Trophoblast cell (in vitro differentiated cells and primary cell): ENCODE data around the gene SBSN.

Experiments
- DNase-seq, 2 donors: peaks; one replicate each; pipeline ENCODE4 v3.0.0-alpha.2; 2016
- H2AFZ ChIP-seq: 2 replicates; pipeline ENCODE4 v1.6.1; 2013; ENCODE audit warnings: low read length, moderate library complexity, mild to moderate bottlenecking; ENCODE audit not compliant: insufficient read depth, poor library complexity
- H2AK5ac ChIP-seq: 2 replicates; pipeline ENCODE4 v1.6.1; 2013; ENCODE audit warnings: mild to moderate bottlenecking, low read length
- H2BK120ac ChIP-seq: 2 replicates; pipeline ENCODE4 v1.6.1; 2013; ENCODE audit warnings: low read length, mild to moderate bottlenecking, moderate library complexity; ENCODE audit not compliant: insufficient read depth, poor library complexity
- H2BK12ac ChIP-seq: 2 replicates; pipeline ENCODE4 v1.6.1; 2013; ENCODE audit warnings: mild to moderate bottlenecking, low read length, moderate library complexity
- H2BK5ac ChIP-seq: 2 replicates; pipeline ENCODE4 v1.6.1; 2013; ENCODE audit warnings: low read length, low read depth, moderate library complexity, mild to moderate bottlenecking; ENCODE audit not compliant: poor library complexity
- H3K14ac ChIP-seq: 2 replicates; pipeline ENCODE4 v1.6.1; 2013; ENCODE audit warnings: mild to moderate bottlenecking, low read length
- H3K18ac ChIP-seq: 2 replicates; pipeline ENCODE4 v1.6.1; 2013; ENCODE audit warnings: mild to moderate bottlenecking, low read length
- H3K23ac ChIP-seq: 2 replicates; pipeline ENCODE4 v1.6.1; 2013; ENCODE audit warnings: low read length
- H3K27ac ChIP-seq: 2 replicates; pipeline ENCODE4 v1.5.1; 2013; ENCODE audit warnings: low read depth, mild to moderate bottlenecking, inconsistent platforms, low read length, moderate library complexity
- H3K27me3 ChIP-seq: 2 replicates; pipeline ENCODE4 v1.6.1; 2013; ENCODE audit warnings: inconsistent platforms, mild to moderate bottlenecking, low read length, moderate library complexity; ENCODE audit not compliant: insufficient read depth
- H3K36me3 ChIP-seq, 2 experiments: 1 replicate in 1 of 2; 2 replicates in 1 of 2; pipeline ENCODE4 v1.6.1; 2013; ENCODE audit warnings: low read length in 2 of 2, mild to moderate bottlenecking in 2 of 2, moderate library complexity in 1 of 2; ENCODE audit not compliant: insufficient read depth in 2 of 2, control insufficient read depth in 1 of 2
- H3K4ac ChIP-seq: 2 replicates; pipeline ENCODE4 v1.6.1; 2013; ENCODE audit warnings: low read depth, mild to moderate bottlenecking, low read length, moderate library complexity
- H3K4me1 ChIP-seq, 2 experiments: 1 replicate in 1 of 2; 2 replicates in 1 of 2; pipeline ENCODE4 v1.6.1; 2013; ENCODE audit warnings: low read length in 2 of 2, mild to moderate bottlenecking in 2 of 2, moderate library complexity in 1 of 2; ENCODE audit not compliant: insufficient read depth in 2 of 2, control insufficient read depth in 1 of 2
- H3K4me2 ChIP-seq: 2 replicates; pipeline ENCODE4 v1.6.1; 2013; ENCODE audit warnings: inconsistent platforms, mild to moderate bottlenecking, low read length, moderate library complexity
- H3K4me3 ChIP-seq: 2 replicates; pipeline ENCODE4 v1.5.1; 2013; ENCODE audit warnings: mild to moderate bottlenecking, low read depth, low read length, inconsistent platforms
- H3K79me1 ChIP-seq: one replicate; pipeline ENCODE4 v1.6.1; 2013; ENCODE audit warnings: low read length
- H3K79me2 ChIP-seq: 2 replicates; pipeline ENCODE4 v1.6.1; 2013; ENCODE audit warnings: low read length, mild to moderate bottlenecking; ENCODE audit not compliant: control insufficient read depth, insufficient read depth, poor library complexity
- H3K9ac ChIP-seq: 2 replicates; pipeline ENCODE4 v1.6.1; 2013; ENCODE audit warnings: mild to moderate bottlenecking, low read length
- H3K9me3 ChIP-seq: 2 replicates; pipeline ENCODE4 v1.6.1; 2013; ENCODE audit warnings: low read depth, mild to moderate bottlenecking, control low read depth, inconsistent platforms, low read length; ENCODE audit not compliant: insufficient read depth
- H4K12ac ChIP-seq: 2 replicates; pipeline ENCODE4 v1.6.1; 2013; ENCODE audit warnings: low read depth, mild to moderate bottlenecking, low read length, moderate library complexity
- H4K8ac ChIP-seq: 2 replicates; pipeline ENCODE4 v1.6.1; 2013; ENCODE audit warnings: low read depth, mild to moderate bottlenecking, low read length, moderate library complexity
- H4K91ac ChIP-seq: one replicate; pipeline ENCODE4 v1.6.1; 2013; ENCODE audit warnings: low read depth, mild to moderate bottlenecking, low read length, moderate library complexity
- WGBS: extraction: QIAGEN DNeasy Blood & Tissue Kit; methylation state at CpG from one replicate; pipeline ENCODE4 v1.1.7; 2013; ENCODE audit warnings: missing lambda C conversion rate; ENCODE audit not compliant: insufficient read length, insufficient coverage; ENCODE audit errors: extremely low coverage; 5-methylcytosine and 5-hydroxymethylcytosine counted together

Gene SBSN

DNA sequence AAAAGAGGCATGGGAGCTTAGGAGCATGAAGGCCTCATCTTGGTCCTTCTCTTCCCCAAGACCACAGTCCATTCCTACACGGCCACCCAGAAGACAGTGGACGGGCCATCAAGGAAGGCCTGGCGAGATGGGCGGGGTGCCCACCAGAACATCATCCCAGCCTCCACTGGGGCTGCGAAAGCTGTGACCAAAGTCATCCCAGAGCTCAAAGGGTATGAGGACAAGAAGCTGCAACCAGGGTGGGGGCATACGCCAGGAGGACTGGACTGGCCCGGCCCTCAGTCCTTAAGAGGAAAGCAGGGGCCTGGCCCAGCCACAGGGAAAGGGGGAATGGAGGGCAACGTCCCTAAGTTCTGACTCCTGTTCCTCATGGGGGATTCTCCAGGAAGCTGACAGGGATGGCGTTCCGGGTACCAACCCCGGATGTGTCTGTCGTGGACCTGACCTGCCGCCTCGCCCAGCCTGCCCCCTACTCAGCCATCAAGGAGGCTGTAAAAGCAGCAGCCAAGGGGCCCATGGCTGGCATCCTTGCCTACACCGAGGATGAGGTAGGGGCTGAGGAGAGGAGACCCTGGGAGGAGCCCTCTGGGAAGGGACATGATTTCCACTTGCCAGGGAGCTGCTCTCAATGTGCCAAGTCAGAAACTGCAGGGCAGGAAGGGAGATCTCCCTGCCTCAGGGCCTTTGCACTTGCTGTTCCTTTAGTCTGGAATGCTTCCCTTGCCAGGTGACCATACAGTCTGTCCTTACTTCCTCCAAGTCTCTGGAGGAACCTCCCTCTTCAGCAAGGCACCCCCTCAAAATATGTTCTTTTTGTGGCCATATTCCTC, 15.4 kb upstream of the SBSN start:
- peaks cover 7% of the 10 kb centered on the region for H3K79me2 ChIP-seq
- DNase-seq: no peak
- no CpG with 5 or more reads among the region's 15 CpGs for WGBS
- H2BK120ac ChIP-seq: no peak overlapping the region
- no peak overlapping the region for H3K4me2 ChIP-seq
- H3K27me3 ChIP-seq: no peaks in the 10 kb centered on the region
- H2BK5ac ChIP-seq: no peak overlapping the region
- H3K4ac ChIP-seq: no peak overlapping the region
- no peak overlapping the region for H3K4me3 ChIP-seq
- H2BK12ac ChIP-seq: no peak overlapping the region
- H3K14ac ChIP-seq: no peak overlapping the region
- no peak overlapping the region for H2AFZ ChIP-seq
- H3K23ac ChIP-seq: no peak overlapping the region
- H3K4me1 ChIP-seq: peaks cover 9 to 15% of the 10 kb centered on the region in 2 experiments
- no peak overlapping the region for H3K18ac ChIP-seq
- no peak overlapping the region for H2AK5ac ChIP-seq
- H4K8ac ChIP-seq: no peak overlapping the region
- peaks cover 11 to 19% of the 10 kb centered on the region in 2 experiments for H3K36me3 ChIP-seq
- H3K9ac ChIP-seq: no peak overlapping the region
- H4K91ac ChIP-seq: no peak overlapping the region
- H4K12ac ChIP-seq: no peak overlapping the region
- no peaks in the 10 kb centered on the region for H3K9me3 ChIP-seq
- peaks cover 7% of the 10 kb centered on the region for H3K79me1 ChIP-seq
- H3K27ac ChIP-seq: no peak overlapping the region

GRCh38 chr19:35542209-35542608, 14.1 kb upstream of the SBSN start:
- DNase-seq: no peak
- no peak overlapping the region for H3K4me3 ChIP-seq
- no peak overlapping the region for H2AK5ac ChIP-seq
- H2AFZ ChIP-seq: no peak overlapping the region
- H2BK120ac ChIP-seq: no peak overlapping the region
- H3K4me2 ChIP-seq: no peak overlapping the region
- H4K91ac ChIP-seq: no peak overlapping the region
- no peaks in the 10 kb centered on the region for H3K27me3 ChIP-seq
- H3K27ac ChIP-seq: no peak overlapping the region
- H3K4me1 ChIP-seq: peaks cover 9 to 12% of the 10 kb centered on the region in 2 experiments
- H3K23ac ChIP-seq: no peak overlapping the region
- H4K8ac ChIP-seq: no peak overlapping the region
- no peak overlapping the region for H3K9ac ChIP-seq
- H3K9me3 ChIP-seq: no peaks in the 10 kb centered on the region
- no CpG with 5 or more reads among the region's 11 CpGs for WGBS
- peaks cover 7% of the 10 kb centered on the region for H3K79me1 ChIP-seq
- no peak overlapping the region for H4K12ac ChIP-seq
- H3K36me3 ChIP-seq: peaks cover 10 to 15% of the 10 kb centered on the region in 2 experiments
- H3K4ac ChIP-seq: no peak overlapping the region
- H3K79me2 ChIP-seq: peaks cover 7% of the 10 kb centered on the region
- no peak overlapping the region for H3K18ac ChIP-seq
- no peak overlapping the region for H3K14ac ChIP-seq
- H2BK5ac ChIP-seq: no peak overlapping the region
- no peak overlapping the region for H2BK12ac ChIP-seq

DNA sequence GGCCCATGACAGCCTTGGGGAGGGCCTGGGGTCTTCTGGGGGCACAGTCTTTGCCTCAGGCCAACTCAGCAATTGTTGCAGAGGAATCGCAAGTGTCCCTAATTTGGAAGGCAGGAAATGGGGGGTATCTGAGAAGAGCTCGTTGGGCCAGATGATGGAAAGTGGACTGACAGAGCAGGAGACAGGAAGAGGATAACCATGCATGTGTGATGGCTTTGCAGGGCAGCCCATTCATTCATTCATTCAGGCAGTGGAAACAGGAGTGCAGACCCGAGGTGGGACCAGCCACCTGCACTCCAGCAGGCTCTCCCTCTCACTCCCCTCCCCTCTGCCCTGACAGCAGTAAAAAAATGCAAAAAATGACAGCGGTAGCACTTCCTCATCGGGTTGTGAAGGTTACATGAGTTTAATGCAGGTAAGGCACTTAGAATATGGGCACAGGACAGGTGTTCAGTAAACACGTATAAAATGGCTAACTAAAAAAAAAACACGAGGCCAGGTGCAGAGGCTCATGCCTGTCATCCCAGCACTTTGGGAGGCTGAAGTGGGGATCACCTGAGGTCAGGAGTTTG, 12.3 kb upstream of the SBSN start:
- Histone ChIP-seq H3K79me1 (peaks cover 4% of the 10 kb centered on the region), H3K4me3 (no peak overlapping the region), H3K27me3 (no peaks in the 10 kb centered on the region), H4K8ac (no peak overlapping the region), H3K9me3 (no peaks in the 10 kb centered on the region), H4K91ac (no peak overlapping the region), H3K4ac (no peak overlapping the region), H3K14ac (no peak overlapping the region), H3K36me3 (peaks cover 7 to 12% of the 10 kb centered on the region in 2 experiments), H2AK5ac (no peak overlapping the region), H3K18ac (no peak overlapping the region), H4K12ac (no peak overlapping the region), H3K4me2 (no peak overlapping the region), H2BK12ac (no peak overlapping the region), H3K23ac (no peak overlapping the region), H3K27ac (no peak overlapping the region), H2BK5ac (no peak overlapping the region), H2AFZ (no peak overlapping the region), H3K79me2 (peaks cover 4% of the 10 kb centered on the region), H2BK120ac (no peak overlapping the region), H3K9ac (no peak overlapping the region), H3K4me1 (peaks cover 5 to 7% of the 10 kb centered on the region in 2 experiments)
- no peak for DNase-seq
- WGBS: no CpG with 5 or more reads among the region's 7 CpGs

GRCh38 chr19:35539850-35540249, 11.7 kb upstream of the SBSN start:
- no peak overlapping the region for H3K18ac ChIP-seq
- no peak for DNase-seq
- H3K27ac ChIP-seq: no peak overlapping the region
- no peak overlapping the region for H3K23ac ChIP-seq
- no peak overlapping the region for H3K4ac ChIP-seq
- H3K9ac ChIP-seq: no peak overlapping the region
- no peaks in the 10 kb centered on the region for H3K9me3 ChIP-seq
- H2BK5ac ChIP-seq: no peak overlapping the region
- peaks cover under 1% of the 10 kb centered on the region for H3K79me2 ChIP-seq
- peaks cover 5 to 6% of the 10 kb centered on the region in 2 experiments for H3K4me1 ChIP-seq
- no peaks in the 10 kb centered on the region for H3K79me1 ChIP-seq
- H2AK5ac ChIP-seq: no peak overlapping the region
- no peak overlapping the region for H4K12ac ChIP-seq
- H3K4me2 ChIP-seq: no peak overlapping the region
- H4K8ac ChIP-seq: no peak overlapping the region
- peaks cover 7 to 12% of the 10 kb centered on the region in 2 experiments for H3K36me3 ChIP-seq
- H3K27me3 ChIP-seq: no peaks in the 10 kb centered on the region
- no peak overlapping the region for H2BK12ac ChIP-seq
- H4K91ac ChIP-seq: no peak overlapping the region
- no peak overlapping the region for H3K4me3 ChIP-seq
- no peak overlapping the region for H3K14ac ChIP-seq
- H2AFZ ChIP-seq: no peak overlapping the region
- H2BK120ac ChIP-seq: no peak overlapping the region
- no CpG with 5 or more reads among the region's 12 CpGs for WGBS
